ENCODE data around the gene CLDN1. TPM values are rescaled to one million over a fixed set of nuclear protein-coding genes. Genes with fewer than 3 reads are reported as not detected.

CLDN1 gene
- total and polyA plus RNA-seq, 2 of the 8 experiments (the other 6 are each of a cell fraction or from before 2014, with no cell fraction given): 3.1 to 6.1 TPM

- TF ChIP-seq NRF1 (IDR thresholded peaks at IDR 0.05; ENCODE audit: low read depth, low read length): no peak
- TF ChIP-seq JUN (IDR thresholded peaks at IDR 0.05; ENCODE audit: low read depth, low read length): no peak
- TF ChIP-seq TCF12 (IDR thresholded peaks at IDR 0.05; ENCODE audit: low read depth, low read length): no peak
- TF ChIP-seq CEBPB (IDR thresholded peaks at IDR 0.05; ENCODE audit: low read depth, low read length): no peak
- TF ChIP-seq POU5F1 (IDR thresholded peaks at IDR 0.05; ENCODE audit: low read depth, low read length): no peak
Measured at GRCh38 chr3:190272747-190273146, 49.5 kb downstream of the CLDN1 start (continued).

All from H1 (cell line).